GM12891 (cell line): ENCODE data around the gene SYNE2.

Experiments
- POLR2A ChIP-seq: IDR thresholded peaks from 2 replicates; pipeline ENCODE4 v1.6.1; 2011; ENCODE audit warnings: low read depth, low read length, control low read depth
- POLR2AphosphoS5 ChIP-seq: IDR thresholded peaks from 2 replicates; pipeline ENCODE4 v1.6.1; 2011; ENCODE audit warnings: low read depth, low read length, control low read depth
- POU2F2 ChIP-seq: IDR thresholded peaks from 2 replicates; pipeline ENCODE4 v1.6.1; 2011; ENCODE audit warnings: low read depth, mild to moderate bottlenecking, control low read depth, low read length, moderate library complexity
- SPI1 ChIP-seq: IDR thresholded peaks from 2 replicates; pipeline ENCODE4 v1.6.1; 2011; ENCODE audit warnings: low read depth, low read length, control low read depth
- TAF1 ChIP-seq: IDR thresholded peaks from 2 replicates; pipeline ENCODE4 v1.6.1; 2011; ENCODE audit warnings: low read depth, low read length, control low read depth

GRCh38 chr14:64118892-64119291 lies 266.1 kb downstream of the SYNE2 start:
- TF ChIP-seq POLR2A (no peak), POLR2AphosphoS5 (no peak), SPI1 (no peak), TAF1 (no peak), POU2F2 (no peak)
